ENCODE results near the gene LRRC15.

The LRRC15 gene

DNA sequence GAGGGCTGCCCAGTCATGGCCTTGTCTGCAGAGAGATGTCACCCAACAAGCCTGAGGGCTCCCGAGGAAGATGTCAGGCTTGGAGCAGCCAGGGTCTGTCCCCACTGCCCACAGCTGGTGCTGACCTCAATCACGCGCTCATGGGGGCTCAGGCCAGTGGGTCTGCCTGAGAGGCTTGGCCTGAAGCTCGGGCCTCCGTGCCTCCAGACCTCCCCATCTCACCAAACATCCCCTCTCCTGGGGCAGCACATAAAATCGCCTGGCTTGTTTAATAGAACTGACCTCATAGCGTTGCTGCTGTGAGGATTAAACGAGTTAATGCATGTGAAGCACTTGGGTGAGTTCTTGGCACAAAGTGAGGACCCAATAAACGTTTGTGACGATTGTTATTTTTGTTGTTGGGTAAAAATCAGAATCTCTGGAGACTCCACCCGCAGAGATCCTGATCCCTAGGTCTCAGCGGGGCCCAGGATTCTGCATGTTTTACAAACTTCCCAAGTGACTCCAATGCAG, 3.5 kb downstream of the LRRC15 start:
- DNase-seq (ENCODE audit: low spot score in 2 of 2): no peak

DNA sequence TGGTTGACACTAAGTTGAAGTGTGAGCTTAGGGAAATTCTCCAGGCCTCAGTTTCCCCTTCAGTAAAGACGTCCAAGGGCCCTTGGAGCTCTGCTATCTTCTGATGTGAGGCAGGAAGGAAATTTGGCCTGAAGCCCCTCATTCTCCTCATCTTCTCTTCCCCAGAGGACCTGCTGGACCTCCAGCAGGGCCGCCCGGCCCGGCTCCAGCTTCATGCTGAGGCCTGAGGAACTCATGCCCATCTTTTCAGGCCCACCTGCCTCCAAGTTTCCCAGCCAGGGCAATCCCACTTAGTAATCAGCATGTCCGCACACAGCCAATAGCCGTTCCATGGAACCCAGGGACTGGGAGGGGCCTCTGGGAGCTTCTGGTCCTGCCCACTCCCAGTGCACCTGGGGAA, 4.0 kb downstream of the LRRC15 start:
- in situ Hi-C loops (cut with MboI; ENCODE audit: low sequenced_read_pairs): no loop called here
- no peak for DNase-seq (ENCODE audit: low spot score in 2 of 2)
- Histone ChIP-seq H3K36me3 (replicated peaks) (no peaks in the 10 kb centered on the region), H3K4me3 (no peak overlapping the region), H3K27me3 (ENCODE audit: low read depth) (peaks cover 11% of the 10 kb centered on the region), H3K4me1 (no peaks in the 10 kb centered on the region), H3K9me3 (no peaks in the 10 kb centered on the region)

More for the DNA sequence above, 3.5 kb downstream of the LRRC15 start:
- Histone ChIP-seq H3K4me3 (no peak overlapping the region), H3K27me3 (ENCODE audit: low read depth) (peaks cover 11% of the 10 kb centered on the region), H3K4me1 (no peaks in the 10 kb centered on the region), H3K9me3 (no peaks in the 10 kb centered on the region), H3K36me3 (replicated peaks) (no peaks in the 10 kb centered on the region)
- in situ Hi-C loops (cut with MboI; ENCODE audit: low sequenced_read_pairs): no loop called here

DNA sequence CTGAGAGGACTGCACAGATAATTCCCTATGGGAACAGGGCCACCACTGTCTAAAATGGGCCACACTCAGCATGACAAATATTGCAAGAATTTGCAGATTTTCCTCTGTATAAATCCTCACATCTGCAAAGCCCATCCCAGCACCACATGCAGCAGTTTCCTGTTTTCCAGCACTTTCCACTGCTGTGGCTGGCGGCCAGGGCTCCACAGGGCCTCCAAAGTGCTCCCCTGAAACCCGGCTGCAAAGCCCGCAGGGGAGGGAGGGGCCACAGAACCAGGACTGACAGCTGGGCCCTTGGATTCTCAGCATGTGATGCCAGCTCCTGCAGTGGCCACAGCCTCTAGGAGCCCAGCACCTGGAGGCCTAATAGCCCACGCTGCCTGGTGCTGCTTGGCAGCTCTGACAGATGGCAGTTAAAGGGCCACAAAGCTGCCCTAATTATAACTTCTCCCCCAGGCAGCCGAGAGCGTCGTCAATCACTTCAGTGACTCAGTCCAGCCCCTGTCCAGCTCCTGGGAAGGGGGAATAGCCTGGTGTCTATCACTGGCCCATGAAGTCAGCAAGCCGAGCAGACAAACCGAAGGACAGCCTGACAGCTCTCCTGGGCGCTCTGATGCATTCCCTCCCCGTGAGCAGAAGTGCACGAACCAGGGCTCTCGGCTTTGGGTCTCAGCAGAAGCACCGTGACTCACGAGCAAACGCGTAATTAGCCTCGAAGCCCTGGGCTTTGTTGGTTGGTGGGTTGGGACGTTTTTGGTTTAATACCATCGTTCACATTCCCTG, 4.7 kb downstream of the LRRC15 start:
- Histone ChIP-seq H3K4me3 (no peak overlapping the region), H3K4me1 (no peaks in the 10 kb centered on the region), H3K27me3 (ENCODE audit: low read depth) (peaks cover 10% of the 10 kb centered on the region), H3K36me3 (replicated peaks) (no peaks in the 10 kb centered on the region), H3K9me3 (no peaks in the 10 kb centered on the region)
- in situ Hi-C loops (cut with MboI; ENCODE audit: low sequenced_read_pairs): no loop called here
- DNase-seq (ENCODE audit: low spot score in 2 of 2): no peak

DNA sequence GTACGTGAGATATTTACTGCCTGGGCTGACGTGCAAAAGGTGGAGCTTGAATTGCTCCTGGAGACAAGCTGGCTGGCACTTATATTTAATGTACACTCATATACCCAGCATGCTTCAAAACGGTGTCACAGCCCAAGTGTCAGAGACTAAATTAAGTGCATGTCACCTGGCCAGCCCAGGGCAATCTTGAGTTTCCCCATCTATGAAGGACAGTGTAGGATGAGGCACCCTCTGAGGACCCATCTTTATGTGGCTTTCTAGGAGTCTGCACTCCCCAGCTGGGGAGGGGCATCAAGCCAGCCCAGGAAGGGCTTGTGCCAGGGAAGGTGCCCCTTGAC, 5.3 kb downstream of the LRRC15 start:
- in situ Hi-C loops (cut with MboI; ENCODE audit: low sequenced_read_pairs): no loop called here
- H3K4me1 ChIP-seq: no peaks in the 10 kb centered on the region
- DNase-seq (ENCODE audit: low spot score in 2 of 2): no peak
- peaks cover 4% of the 10 kb centered on the region for H3K27me3 ChIP-seq (ENCODE audit: low read depth)
- H3K36me3 ChIP-seq (replicated peaks): no peaks in the 10 kb centered on the region
- H3K4me3 ChIP-seq: no peak overlapping the region
- H3K9me3 ChIP-seq: no peaks in the 10 kb centered on the region

DNA sequence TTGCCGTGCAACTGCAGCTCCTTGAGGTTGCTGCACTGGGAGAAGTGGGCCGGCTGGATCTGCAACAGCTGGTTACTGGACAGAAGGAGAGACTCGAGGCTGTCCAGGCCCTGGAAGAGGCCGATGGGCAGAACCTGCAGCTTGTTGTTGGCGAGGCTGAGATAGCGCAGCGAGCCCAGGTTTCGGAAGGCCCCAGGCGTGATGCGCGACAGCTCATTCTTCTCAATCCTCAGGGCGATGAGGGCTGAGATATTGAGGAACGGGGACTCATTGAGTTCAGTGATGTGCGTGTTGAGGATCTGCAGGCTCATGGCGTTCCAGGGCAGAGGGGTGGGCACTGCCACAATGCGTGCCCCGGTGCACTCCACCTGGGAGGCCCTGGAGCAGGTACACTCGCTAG, 9.0 kb downstream of the LRRC15 start:
- H3K4me1 ChIP-seq: no peaks in the 10 kb centered on the region
- H3K27me3 ChIP-seq (ENCODE audit: low read depth): no peaks in the 10 kb centered on the region
- DNase-seq (ENCODE audit: low spot score in 2 of 2): no peak
- in situ Hi-C loops (cut with MboI; ENCODE audit: low sequenced_read_pairs): no loop called here
- H3K9me3 ChIP-seq: no peaks in the 10 kb centered on the region
- H3K4me3 ChIP-seq: no peak overlapping the region
- no peaks in the 10 kb centered on the region for H3K36me3 ChIP-seq (replicated peaks)

DNA sequence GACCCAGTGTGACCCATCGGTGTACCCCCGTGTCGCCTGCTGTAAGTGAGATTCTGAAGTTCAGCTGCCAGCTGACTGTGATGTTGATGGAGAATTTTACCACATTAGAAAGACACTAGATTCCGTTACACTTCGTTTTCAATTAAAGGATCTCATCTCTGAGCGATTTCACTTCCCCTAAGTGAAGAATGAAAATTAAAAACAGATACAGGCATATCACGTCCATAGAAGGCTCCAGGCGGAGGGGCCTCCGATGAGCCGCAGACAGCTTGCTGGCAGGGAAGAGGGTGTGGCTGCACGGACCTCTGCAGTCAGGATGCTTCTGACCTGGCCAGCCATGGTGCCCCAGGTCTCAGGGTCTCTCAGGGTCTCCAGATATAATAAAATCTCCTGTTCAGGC, 11.9 kb downstream of the LRRC15 start:
- DNase-seq (ENCODE audit: low spot score in 2 of 2): no peak
- Histone ChIP-seq H3K4me3 (no peak overlapping the region), H3K36me3 (replicated peaks) (no peaks in the 10 kb centered on the region), H3K27me3 (ENCODE audit: low read depth) (no peaks in the 10 kb centered on the region), H3K4me1 (no peaks in the 10 kb centered on the region), H3K9me3 (no peaks in the 10 kb centered on the region)
- in situ Hi-C loops (cut with MboI; ENCODE audit: low sequenced_read_pairs): no loop called here

DNA sequence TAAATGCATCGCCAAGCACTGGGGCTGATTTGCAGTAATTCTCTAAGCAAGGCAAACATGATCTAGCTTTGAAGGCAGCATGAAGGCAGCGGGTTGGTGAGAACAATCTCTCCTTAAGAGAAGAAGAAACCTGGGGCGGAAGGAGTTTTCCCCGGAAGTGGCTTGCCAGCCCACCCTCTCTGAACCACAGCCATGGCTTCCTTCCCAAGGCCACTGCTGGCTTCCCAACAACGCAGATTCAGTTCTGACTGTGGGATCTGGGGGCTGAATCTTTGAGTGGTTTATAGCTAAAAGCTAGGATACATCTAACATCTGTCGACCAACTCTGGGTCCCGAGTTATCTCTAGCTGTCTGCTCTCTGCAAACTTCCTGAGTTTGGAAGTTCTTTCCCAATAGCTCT, 14.2 kb downstream of the LRRC15 start:
- Histone ChIP-seq H3K36me3 (replicated peaks) (no peaks in the 10 kb centered on the region), H3K9me3 (no peaks in the 10 kb centered on the region), H3K27me3 (ENCODE audit: low read depth) (no peaks in the 10 kb centered on the region), H3K4me3 (no peak overlapping the region), H3K4me1 (no peaks in the 10 kb centered on the region)
- no peak for DNase-seq (ENCODE audit: low spot score in 2 of 2)
- in situ Hi-C loops (cut with MboI; ENCODE audit: low sequenced_read_pairs): no loop called here

DNA sequence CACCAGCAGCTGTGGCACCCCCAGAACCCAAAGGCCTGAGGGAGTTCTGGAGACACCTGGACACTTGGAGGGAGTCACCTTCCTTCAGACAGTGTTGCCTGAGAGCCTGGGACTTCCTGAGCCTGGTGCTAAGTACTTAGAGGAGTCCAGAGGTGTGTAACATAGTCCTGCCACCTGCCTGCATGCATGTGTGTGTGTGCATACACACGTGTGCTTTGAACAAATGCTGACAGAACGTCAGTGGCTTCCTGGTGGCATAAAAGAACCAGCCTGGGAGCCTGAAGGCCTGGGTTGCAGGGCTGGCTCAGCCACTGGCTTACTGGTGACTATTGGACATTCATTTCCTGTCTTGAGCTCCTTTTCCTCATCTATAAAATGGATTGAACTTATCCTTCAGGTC, 15.2 kb downstream of the LRRC15 start:
- no peaks in the 10 kb centered on the region for H3K9me3 ChIP-seq
- no peaks in the 10 kb centered on the region for H3K27me3 ChIP-seq (ENCODE audit: low read depth)
- H3K4me1 ChIP-seq: no peaks in the 10 kb centered on the region
- DNase-seq (ENCODE audit: low spot score in 2 of 2): no peak
- no peaks in the 10 kb centered on the region for H3K36me3 ChIP-seq (replicated peaks)
- H3K4me3 ChIP-seq: no peak overlapping the region
- in situ Hi-C loops (cut with MboI; ENCODE audit: low sequenced_read_pairs): no loop called here

DNA sequence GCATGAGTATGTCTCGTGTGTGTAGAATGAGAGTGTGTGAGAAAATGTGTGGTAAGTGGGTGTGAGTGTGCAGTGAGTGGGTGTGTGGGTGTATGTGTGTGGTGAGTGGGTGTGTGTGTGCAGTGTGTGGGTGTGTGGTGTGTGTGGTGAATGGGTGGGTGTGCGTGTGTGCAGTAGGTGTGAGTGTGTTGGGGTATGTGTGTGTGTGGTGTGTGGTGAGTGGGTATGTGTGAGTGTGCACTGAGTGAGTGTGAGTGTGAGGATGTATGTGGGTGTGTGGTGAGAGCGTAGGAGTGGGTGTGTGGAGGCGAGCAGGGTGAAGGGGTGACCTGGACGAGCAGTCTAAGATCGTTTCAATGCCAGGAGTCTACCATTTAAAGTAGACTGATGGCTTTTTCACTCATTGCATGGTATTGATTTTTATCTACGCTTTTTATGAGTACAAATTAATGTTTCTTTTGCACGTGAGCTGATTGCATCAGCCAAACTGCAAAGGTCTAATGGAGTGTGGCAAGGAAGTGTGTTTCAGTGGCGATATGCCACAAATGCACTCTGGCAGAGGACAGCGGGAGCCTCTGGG, 16.8 kb downstream of the LRRC15 start:
- in situ Hi-C loops (cut with MboI; ENCODE audit: low sequenced_read_pairs): no loop called here
- no peaks in the 10 kb centered on the region for H3K36me3 ChIP-seq (replicated peaks)
- no peaks in the 10 kb centered on the region for H3K27me3 ChIP-seq (ENCODE audit: low read depth)
- no peaks in the 10 kb centered on the region for H3K4me1 ChIP-seq
- no peak for DNase-seq (ENCODE audit: low spot score in 2 of 2)
- no peak overlapping the region for H3K4me3 ChIP-seq
- H3K9me3 ChIP-seq: no peaks in the 10 kb centered on the region

DNA sequence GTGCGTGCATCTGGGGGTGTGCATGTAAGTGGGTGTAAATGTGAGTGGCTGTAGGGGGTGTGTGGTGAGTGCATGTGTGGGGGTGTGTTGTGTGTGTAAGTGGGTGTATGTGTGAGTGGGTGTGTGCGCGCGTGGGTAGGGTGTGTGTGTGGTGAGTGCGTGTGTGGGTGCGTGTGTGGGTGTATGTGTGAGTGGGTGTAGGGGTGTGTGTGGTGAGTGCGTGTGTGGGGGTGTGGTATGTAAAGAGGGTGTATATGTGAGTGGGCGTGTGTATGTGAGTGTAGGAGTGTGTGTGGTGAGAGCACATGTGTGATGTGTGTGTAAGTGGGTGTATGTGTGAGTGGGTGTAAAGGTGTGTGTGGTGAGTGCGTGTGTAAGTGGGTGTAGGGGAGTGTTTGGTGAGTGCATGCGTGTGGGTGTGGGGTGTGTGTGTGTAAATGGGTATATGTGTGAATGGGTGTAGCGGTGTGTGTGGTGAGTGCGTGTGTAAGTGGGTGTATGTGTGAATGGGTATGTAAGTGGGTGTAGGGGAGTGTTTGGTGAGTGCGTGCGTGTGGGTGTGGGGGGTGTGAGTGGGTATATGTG, 17.5 kb downstream of the LRRC15 start:
- Histone ChIP-seq H3K4me1 (no peaks in the 10 kb centered on the region), H3K27me3 (ENCODE audit: low read depth) (no peaks in the 10 kb centered on the region), H3K9me3 (no peaks in the 10 kb centered on the region), H3K4me3 (no peak overlapping the region), H3K36me3 (replicated peaks) (no peaks in the 10 kb centered on the region)
- in situ Hi-C loops (cut with MboI; ENCODE audit: low sequenced_read_pairs): no loop called here
- no peak for DNase-seq (ENCODE audit: low spot score in 2 of 2)

DNA sequence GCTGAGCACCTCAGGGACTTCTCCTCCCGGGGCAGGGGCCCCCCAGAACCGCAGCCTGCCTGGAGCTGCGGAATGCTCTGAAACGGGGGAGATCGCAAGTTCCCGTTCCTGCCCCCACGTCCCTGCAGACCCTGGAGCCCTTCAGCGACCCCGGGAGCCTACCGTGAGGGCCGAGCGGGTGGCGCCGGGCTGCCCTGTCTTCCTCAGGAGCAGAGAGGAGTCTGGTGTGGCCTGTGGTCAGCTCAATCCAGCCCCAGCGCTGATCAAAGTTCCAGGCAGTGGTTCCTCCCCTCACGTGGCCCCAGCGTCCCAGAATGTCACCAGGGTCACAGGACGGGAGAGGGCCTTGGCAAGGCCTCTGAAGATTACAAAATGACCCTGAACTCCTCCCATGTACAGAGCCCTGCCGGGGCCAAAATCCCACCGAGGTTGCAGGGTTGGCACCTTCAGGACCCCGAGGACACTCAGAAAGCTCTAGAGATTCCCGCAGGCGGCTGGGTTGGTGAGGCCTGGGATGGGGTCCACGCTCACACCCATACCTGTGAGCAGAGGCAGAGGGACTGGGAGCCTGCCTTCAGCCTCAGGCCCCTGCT, 18.4 kb downstream of the LRRC15 start, which contains the start of gene CPN2:
CPN2 (minus strand) TSS at position 249 of the 593 bp plus-strand sequence. CDS start 8,626 bp downstream, outside the sequence.
- Histone ChIP-seq H3K27me3 (ENCODE audit: low read depth) (no peaks in the 10 kb centered on the region), H3K4me1 (no peaks in the 10 kb centered on the region), H3K9me3 (no peaks in the 10 kb centered on the region), H3K4me3 (no peak within 1 kb of the TSS), H3K36me3 (replicated peaks) (no peaks in the 10 kb centered on the region)
- in situ Hi-C loops (cut with MboI; ENCODE audit: low sequenced_read_pairs): no loop called here
- DNase-seq (ENCODE audit: low spot score in 2 of 2): no peak

DNA sequence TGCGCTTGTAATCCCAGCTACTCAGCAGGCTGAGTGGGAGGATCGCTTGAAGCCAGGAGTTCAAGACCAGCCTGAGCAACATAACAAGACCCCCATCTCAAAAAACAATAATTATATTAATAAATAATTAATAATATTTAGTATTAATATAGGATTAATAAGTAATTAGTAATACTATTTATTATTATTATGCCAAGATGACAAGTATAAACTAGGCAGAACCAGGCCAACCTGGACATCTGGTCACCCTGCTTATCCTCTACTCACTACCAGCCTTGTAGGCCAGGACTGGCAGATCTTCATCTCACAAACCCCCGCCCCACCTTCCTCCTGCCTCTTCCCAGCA, 18.8 kb downstream of the LRRC15 start:
- DNase-seq (ENCODE audit: low spot score in 2 of 2): no peak
- in situ Hi-C loops (cut with MboI; ENCODE audit: low sequenced_read_pairs): no loop called here
- H3K9me3 ChIP-seq: no peaks in the 10 kb centered on the region
- no peaks in the 10 kb centered on the region for H3K36me3 ChIP-seq (replicated peaks)
- no peak overlapping the region for H3K4me3 ChIP-seq
- H3K27me3 ChIP-seq (ENCODE audit: low read depth): no peaks in the 10 kb centered on the region
- H3K4me1 ChIP-seq: no peaks in the 10 kb centered on the region

DNA sequence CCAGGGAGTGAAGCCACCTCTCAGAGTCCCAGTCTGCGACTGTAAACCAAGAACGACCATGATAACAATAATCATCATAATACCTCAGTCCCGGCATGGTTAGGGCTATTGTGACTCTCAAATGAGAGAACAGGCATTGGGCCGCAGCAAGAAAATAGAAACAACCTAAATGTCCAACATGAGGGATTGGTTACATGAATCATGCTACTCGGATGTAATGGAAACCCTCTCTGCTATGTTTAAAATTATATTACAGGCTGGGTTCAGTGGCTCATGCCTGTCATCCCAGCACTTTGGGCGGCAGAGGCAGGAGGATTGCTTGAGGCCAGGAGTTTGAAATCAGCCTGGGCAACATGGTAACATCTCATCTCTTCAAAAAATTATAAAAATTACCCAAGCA, 21.2 kb downstream of the LRRC15 start:
- no peak for DNase-seq (ENCODE audit: low spot score in 2 of 2)
- Histone ChIP-seq H3K4me3 (no peak overlapping the region), H3K9me3 (no peaks in the 10 kb centered on the region), H3K27me3 (ENCODE audit: low read depth) (no peaks in the 10 kb centered on the region), H3K36me3 (replicated peaks) (no peaks in the 10 kb centered on the region), H3K4me1 (no peaks in the 10 kb centered on the region)
- in situ Hi-C loops (cut with MboI; ENCODE audit: low sequenced_read_pairs): loop anchor here (25.0 kb wide), 1 partner anchor 914 kb away; the partner anchor contains the start of gene XXYLT1

DNA sequence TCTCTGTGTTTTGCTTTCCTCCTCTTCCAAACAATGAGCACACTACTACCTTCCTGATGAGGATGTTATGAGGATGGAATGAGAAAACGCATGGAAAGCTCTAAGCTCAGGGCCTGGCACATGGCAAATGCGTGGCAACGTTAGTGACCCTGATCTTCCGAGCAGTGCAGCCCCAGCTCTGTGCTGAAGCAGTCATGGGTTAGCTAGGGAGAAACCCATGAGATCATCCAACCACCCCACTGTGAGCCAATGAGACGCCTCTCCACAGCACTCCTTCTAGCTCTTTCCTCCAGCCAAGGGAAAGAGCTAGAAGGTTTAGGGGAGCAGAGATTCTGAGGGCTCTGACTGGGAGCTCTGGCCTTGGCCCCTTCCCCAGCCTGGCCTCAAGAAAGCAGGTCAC, 22.9 kb downstream of the LRRC15 start:
- H3K36me3 ChIP-seq (replicated peaks): no peaks in the 10 kb centered on the region
- H3K4me1 ChIP-seq: no peaks in the 10 kb centered on the region
- in situ Hi-C loops (cut with MboI; ENCODE audit: low sequenced_read_pairs): loop anchor here (25.0 kb wide), 1 partner anchor 916 kb away; the partner anchor contains the start of gene XXYLT1
- H3K9me3 ChIP-seq: no peaks in the 10 kb centered on the region
- no peaks in the 10 kb centered on the region for H3K27me3 ChIP-seq (ENCODE audit: low read depth)
- H3K4me3 ChIP-seq: no peak overlapping the region
- no peak for DNase-seq (ENCODE audit: low spot score in 2 of 2)

Data from HAP-1 (cell line).